ENCODE data around the gene RPS18. TPM values are rescaled to one million over a fixed set of nuclear protein-coding genes. Genes with fewer than 3 reads are reported as not detected.

The RPS18 gene
- total and polyA plus RNA-seq, 2 of the 13 experiments (the other 11 are each of a cell fraction or from before 2014, with no cell fraction given): 3,896 to 5,806 TPM

GRCh38 chr6:33317669-33318425 is 46.0 kb downstream of the RPS18 start, which contains the start of gene ZBTB22 (continued):
- no peak for TF ChIP-seq LRRFIP1 (CRISPR knock-in tag; conservative IDR thresholded peaks at IDR 0.05)
- 0 out of 2 replicates have a peak, but pooled peaks have one; percentile 2 for TF ChIP-seq ZNF317 (CRISPR knock-in tag; IDR thresholded peaks at IDR 0.05)
- peak; percentile 70 for TF ChIP-seq RFX5 (IDR thresholded peaks at IDR 0.05; ENCODE audit: low read depth, low read length)
- no peak for TF ChIP-seq ZNF724P (CRISPR knock-in tag; IDR thresholded peaks at IDR 0.05; ENCODE audit: borderline replicate concordance)
- no peak for TF ChIP-seq ZBTB38 (CRISPR knock-in tag; IDR thresholded peaks at IDR 0.05)
- TF ChIP-seq ZEB1 (IDR thresholded peaks at IDR 0.05; ENCODE audit: insufficient replicate concordance, low read depth): no peak
- 0 out of 2 replicates have a peak, but pooled peaks have one; percentile 22 for TF ChIP-seq ZNF616 (CRISPR knock-in tag; IDR thresholded peaks at IDR 0.05; ENCODE audit: low read depth)
- no peak for TF ChIP-seq SP1 (IDR thresholded peaks at IDR 0.05)
- TF ChIP-seq SP1 (CRISPR knock-in tag; IDR thresholded peaks at IDR 0.05): peak; percentile 63
- TF ChIP-seq IRF1 (CRISPR knock-in tag; IDR thresholded peaks at IDR 0.05; ENCODE audit: low read depth): no peak
- no peak for TF ChIP-seq ZBTB37 (CRISPR knock-in tag; IDR thresholded peaks at IDR 0.05)
- peak; percentile 95 for TF ChIP-seq YY1 (IDR thresholded peaks at IDR 0.05; ENCODE audit: insufficient read depth, insufficient replicate concordance, low read depth, low read length)
- no peak for TF ChIP-seq KDM1A (CRISPR knock-in tag; IDR thresholded peaks at IDR 0.05)
- no peak for TF ChIP-seq HDAC2 (CRISPR knock-in tag; IDR thresholded peaks at IDR 0.05)
- no peak for TF ChIP-seq ZNF232 (CRISPR knock-in tag; IDR thresholded peaks at IDR 0.05; ENCODE audit: borderline replicate concordance)
- no peak for TF ChIP-seq FOXM1 (CRISPR knock-in tag; IDR thresholded peaks at IDR 0.05)
- TF ChIP-seq SOX5 (CRISPR knock-in tag; IDR thresholded peaks at IDR 0.05; ENCODE audit: borderline replicate concordance): no peak
- no peak for TF ChIP-seq ARHGAP35 (CRISPR knock-in tag; IDR thresholded peaks at IDR 0.05; ENCODE audit: borderline replicate concordance)
- TF ChIP-seq RAD51 (IDR thresholded peaks at IDR 0.05; ENCODE audit: borderline replicate concordance): no peak
- TF ChIP-seq RCOR2 (CRISPR knock-in tag; IDR thresholded peaks at IDR 0.05): 0 out of 2 replicates have a peak, but pooled peaks have one; percentile 27
- no peak for TF ChIP-seq CAMTA2 (CRISPR knock-in tag; IDR thresholded peaks at IDR 0.05; ENCODE audit: borderline replicate concordance)
- no peak for TF ChIP-seq MTF2 (CRISPR knock-in tag; IDR thresholded peaks at IDR 0.05; ENCODE audit: borderline replicate concordance)
- no peak for TF ChIP-seq BRCA1 (CRISPR knock-in tag; IDR thresholded peaks at IDR 0.05)
- peak; percentile 30 for TF ChIP-seq ZFX (CRISPR knock-in tag; IDR thresholded peaks at IDR 0.05; ENCODE audit: low read depth)
- no peak for TF ChIP-seq REXO4 (CRISPR knock-in tag; IDR thresholded peaks at IDR 0.05; ENCODE audit: borderline replicate concordance)
- peak; percentile 76; the same call in 1 of the 2 replicates for TF ChIP-seq KDM5B (CRISPR knock-in tag; IDR thresholded peaks at IDR 0.05; ENCODE audit: borderline replicate concordance)
- TF ChIP-seq SMAD1 (CRISPR knock-in tag; IDR thresholded peaks at IDR 0.05; ENCODE audit: borderline replicate concordance, low read depth): 0 out of 2 replicates have a peak, but pooled peaks have one; percentile 29

Measured in HepG2 (cell line).